ENCODE measurements around the gene VSX2.

GRCh38 chr14:74309125-74310022 is 70.1 kb downstream of the VSX2 start:
- TF ChIP-seq POLR2A (IDR thresholded peaks at IDR 0.05) (no peak), CTCF (IDR thresholded peaks at IDR 0.05) (no peak)
